HEK293 (cell line): Measurements from ENCODE around the gene FKTN.
A peak's percentile ranks its signal among the peaks of the same experiment; 100 is the strongest.

Experiments
- CTCF ChIA-PET: fragments of 350-600 bp; formaldehyde crosslinking; extraction: SDS; loops from one replicate; lab custom pipeline; 2021; ENCODE audit warnings: antibody characterized with exemption; lab: Yijun Ruan, JAX
- POLR2A ChIA-PET: fragments of 300-600 bp; formaldehyde crosslinking; extraction: SDS; loops from one replicate; lab custom pipeline; 2020; ENCODE audit warnings: antibody characterized with exemption, inconsistent platforms; lab: Yijun Ruan, JAX
- H3K27ac ChIP-seq: fragments of 200-500 bp; sonication (Bioruptor generic); 2 replicates; pipeline ENCODE4 v1.5.1; 2014; ENCODE audit warnings: low read depth, low read length, control low read depth, inconsistent platforms; ENCODE audit errors: extremely low read depth
- H3K36me3 ChIP-seq, 2 experiments: fragments of 200-500 bp in 1 of 2; sonication (Bioruptor generic) in 1 of 2; 1 replicate in 1 of 2; 2 replicates in 1 of 2; pipeline ENCODE4 v1.5.1; 2014 to 2017; ENCODE audit warnings: inconsistent platforms in 2 of 2, low read length in 2 of 2; ENCODE audit not compliant: control insufficient read depth in 2 of 2, insufficient read depth in 1 of 2
- H3K4me1 ChIP-seq: fragments of 200-500 bp; sonication (Bioruptor generic); 2 replicates; pipeline ENCODE4 v1.5.1; 2014; ENCODE audit warnings: mild to moderate bottlenecking, low read length, inconsistent platforms; ENCODE audit not compliant: control insufficient read depth, insufficient read depth
- H3K4me3 ChIP-seq: 2 replicates; pipeline ENCODE4 v1.5.1; 2011; ENCODE audit warnings: low read depth, mild to moderate bottlenecking, control low read depth, low read length, moderate library complexity
- H3K9me3 ChIP-seq: fragments of 200-500 bp; sonication (Bioruptor generic); 2 replicates; pipeline ENCODE4 v1.5.1; 2014; ENCODE audit warnings: low read depth, low read length, inconsistent platforms; ENCODE audit not compliant: control insufficient read depth, insufficient read depth
- GLIS1 ChIP-seq: fragments of 450-650 bp; formaldehyde crosslinking; IDR thresholded peaks from 2 replicates; pipeline ENCODE4 v1.5.1; 2016; ENCODE audit warnings: missing biosample characterization, missing genetic modification characterization
- HIC1 ChIP-seq: fragments of 450-650 bp; formaldehyde crosslinking; IDR thresholded peaks from 2 replicates; pipeline ENCODE4 v1.5.1; 2016; ENCODE audit warnings: missing biosample characterization, missing genetic modification characterization
- KLF7 ChIP-seq: fragments of 450-650 bp; formaldehyde crosslinking; IDR thresholded peaks from 2 replicates; pipeline ENCODE4 v1.5.1; 2016; ENCODE audit warnings: missing biosample characterization, missing genetic modification characterization, borderline replicate concordance
- KLF8 ChIP-seq: fragments of 450-650 bp; formaldehyde crosslinking; IDR thresholded peaks from 2 replicates; pipeline ENCODE4 v1.5.1; 2016; ENCODE audit warnings: missing biosample characterization, missing genetic modification characterization
- MYNN ChIP-seq: fragments of 450-650 bp; formaldehyde crosslinking; IDR thresholded peaks from 2 replicates; pipeline ENCODE4 v1.5.1; 2016; ENCODE audit warnings: missing biosample characterization, missing genetic modification characterization, borderline replicate concordance
- SCRT2 ChIP-seq: fragments of 450-650 bp; formaldehyde crosslinking; IDR thresholded peaks from 2 replicates; pipeline ENCODE4 v1.5.1; 2016; ENCODE audit warnings: missing biosample characterization, missing genetic modification characterization
- SP3 ChIP-seq: fragments of 450-650 bp; formaldehyde crosslinking; IDR thresholded peaks from 2 replicates; pipeline ENCODE4 v1.5.1; 2016; ENCODE audit warnings: missing biosample characterization, missing genetic modification characterization
- TCF7L2 ChIP-seq: IDR thresholded peaks from 2 replicates; pipeline ENCODE4 v1.6.1; 2011; ENCODE audit warnings: low read depth, mild to moderate bottlenecking, inconsistent platforms, low read length, moderate library complexity, borderline replicate concordance
- TRIM28 ChIP-seq: IDR thresholded peaks from 2 replicates; pipeline ENCODE4 v1.6.1; 2011; ENCODE audit warnings: low read length, control low read depth, borderline replicate concordance
- ZBTB26 ChIP-seq: fragments of 450-650 bp; formaldehyde crosslinking; optimal IDR thresholded peaks from 2 replicates; pipeline ENCODE3; 2016; ENCODE audit warnings: missing biosample characterization, mild to moderate bottlenecking, missing genetic modification characterization
- ZFHX2 ChIP-seq: fragments of 450-650 bp; formaldehyde crosslinking; conservative IDR thresholded peaks from 2 replicates; pipeline ENCODE4 v1.5.1; 2016; ENCODE audit warnings: missing biosample characterization, missing genetic modification characterization
- ZFP41 ChIP-seq: fragments of 450-650 bp; formaldehyde crosslinking; IDR thresholded peaks from 2 replicates; pipeline ENCODE4 v1.5.1; 2016; ENCODE audit warnings: missing biosample characterization, missing genetic modification characterization, borderline replicate concordance
- ZNF10 ChIP-seq: fragments of 450-650 bp; formaldehyde crosslinking; IDR thresholded peaks from 2 replicates; pipeline ENCODE4 v1.5.1; 2017; ENCODE audit warnings: missing biosample characterization, missing genetic modification characterization
- ZNF394 ChIP-seq: fragments of 450-650 bp; formaldehyde crosslinking; IDR thresholded peaks from 2 replicates; pipeline ENCODE4 v1.5.1; 2016; ENCODE audit warnings: missing biosample characterization, missing genetic modification characterization, mild to moderate bottlenecking, moderate library complexity, borderline replicate concordance
- ZNF426 ChIP-seq: fragments of 450-650 bp; formaldehyde crosslinking; IDR thresholded peaks from 2 replicates; pipeline ENCODE4 v1.5.1; 2017; ENCODE audit warnings: missing biosample characterization, missing genetic modification characterization, mild to moderate bottlenecking, inconsistent platforms, moderate library complexity
- ZNF48 ChIP-seq: fragments of 450-650 bp; formaldehyde crosslinking; IDR thresholded peaks from 2 replicates; pipeline ENCODE4 v1.5.1; 2016; ENCODE audit warnings: missing biosample characterization, missing genetic modification characterization
- ZNF501 ChIP-seq: fragments of 450-650 bp; formaldehyde crosslinking; IDR thresholded peaks from 2 replicates; pipeline ENCODE4 v1.5.1; 2016; ENCODE audit warnings: missing biosample characterization, missing genetic modification characterization
- ZNF555 ChIP-seq: fragments of 450-650 bp; formaldehyde crosslinking; conservative IDR thresholded peaks from 2 replicates; pipeline ENCODE4 v1.5.1; 2017; ENCODE audit warnings: missing biosample characterization, mild to moderate bottlenecking, missing genetic modification characterization, inconsistent platforms
- ZNF558 ChIP-seq: fragments of 450-650 bp; formaldehyde crosslinking; IDR thresholded peaks from 2 replicates; pipeline ENCODE4 v1.5.1; 2016; ENCODE audit warnings: missing biosample characterization, missing genetic modification characterization
- ZNF629 ChIP-seq: fragments of 450-650 bp; formaldehyde crosslinking; IDR thresholded peaks from 2 replicates; pipeline ENCODE4 v1.5.1; 2017; ENCODE audit warnings: missing biosample characterization, missing genetic modification characterization
- ZNF645 ChIP-seq: fragments of 450-650 bp; formaldehyde crosslinking; IDR thresholded peaks from 2 replicates; pipeline ENCODE4; 2016; ENCODE audit warnings: missing biosample characterization, missing genetic modification characterization

Gene FKTN

GRCh38 chr9:105557804-105558610 is at the start of gene FKTN (continued):
- peak; percentile 34 for TF ChIP-seq ZBTB26 (tag by site-specific recombination)
- TF ChIP-seq KLF8, result no peak
- no peak for TF ChIP-seq ZFP41
- TF ChIP-seq ZFHX2 (tag by site-specific recombination), result no peak
- TF ChIP-seq ZNF10 (tag by site-specific recombination), result peak; percentile 62; the same call in 1 of the 2 replicates
- TF ChIP-seq ZNF501 (tag by site-specific recombination), result 0 out of 2 replicates have a peak, but pooled peaks have one; percentile 28
- TF ChIP-seq TRIM28, result peak; percentile 80; the same call in 1 of the 2 replicates
- TF ChIP-seq ZNF426 (tag by site-specific recombination), result no peak
- peak; percentile 50; the same call in 1 of the 2 replicates for TF ChIP-seq SP3
- peak; percentile 13; the same call in 1 of the 2 replicates for TF ChIP-seq ZNF629

DNA sequence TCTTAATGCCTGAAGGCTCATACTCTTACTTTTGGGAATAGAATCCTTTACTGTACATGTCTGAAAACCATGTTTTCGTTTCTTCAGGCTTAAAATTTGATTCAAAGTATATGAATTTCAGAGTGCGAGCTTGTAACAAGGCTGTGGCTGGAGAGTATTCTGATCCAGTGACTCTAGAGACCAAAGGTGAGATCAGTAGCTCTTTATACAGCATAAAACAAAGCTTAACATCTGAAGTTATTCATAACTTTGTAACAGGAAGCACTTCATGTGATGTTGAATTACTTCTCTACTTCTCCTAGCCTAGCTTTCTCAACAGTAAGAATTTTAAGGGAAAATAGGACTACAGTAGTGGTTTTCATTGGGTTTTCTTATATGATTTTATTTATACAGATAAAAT is 49.4 kb upstream of the FKTN start:
- Histone ChIP-seq H3K4me3 (no peak overlapping the region), H3K4me1 (no peaks in the 10 kb centered on the region), H3K9me3 (no peaks in the 10 kb centered on the region), H3K36me3 (peaks cover 3 to 14% of the 10 kb centered on the region in 2 experiments; a peak in 1 of 3 replicates), H3K27ac (no peak overlapping the region)
- ChIA-PET CTCF (no interaction called here), POLR2A (no interaction called here)
- TF ChIP-seq TCF7L2 (no peak), ZNF629 (no peak), KLF7 (tag by site-specific recombination) (no peak), SCRT2 (tag by site-specific recombination) (no peak), KLF8 (no peak), GLIS1 (tag by site-specific recombination) (no peak), MYNN (tag by site-specific recombination) (no peak), ZNF394 (no peak), HIC1 (tag by site-specific recombination) (no peak), ZNF558 (no peak), ZNF48 (tag by site-specific recombination) (no peak), ZNF645 (tag by site-specific recombination) (no peak), ZNF555 (tag by site-specific recombination) (no peak)
